Measurements from ENCODE around the gene KIF19. TPM values are rescaled to one million over a fixed set of nuclear protein-coding genes. Genes with fewer than 3 reads are reported as not detected.
A peak's percentile ranks its signal among the peaks of the same experiment; 100 is the strongest.

KIF19 gene
- polyA plus RNA-seq, 1 donor (not counting 4 experiments of a cell fraction or from before 2014, with no cell fraction given): not detected

GRCh38 chr17:74350486-74350885 is 24.5 kb downstream of the KIF19 start:
- no peak overlapping the region for H3K4me3 ChIP-seq (ENCODE audit: control insufficient read depth in 2 of 3, extremely low read depth in 1 of 3, insufficient read depth in 2 of 3, low read depth in 1 of 3, low read length in 3 of 3)
- DNase-seq (ENCODE audit: low read depth, low spot score) (no peak), FAIRE-seq (no peak)
- H3K27me3 ChIP-seq (ENCODE audit: control insufficient read depth, extremely low read depth, insufficient read depth, low read length): peaks cover 45% of the 10 kb centered on the region
- no peak overlapping the region for H3K27ac ChIP-seq (ENCODE audit: control insufficient read depth, insufficient read depth, low read length)
- no peaks in the 10 kb centered on the region for H3K36me3 ChIP-seq (ENCODE audit: control insufficient read depth in 2 of 2, extremely low read depth in 1 of 2, insufficient read depth in 2 of 2, low read length in 2 of 2)
- H3K9me3 ChIP-seq (ENCODE audit: control insufficient read depth, low read depth, low read length): no peaks in the 10 kb centered on the region
- H3K9ac ChIP-seq (ENCODE audit: control insufficient read depth, extremely low read depth, insufficient read depth, low read length): no peak overlapping the region
- no peak for TF ChIP-seq EZH2 (IDR thresholded peaks at IDR 0.05; ENCODE audit: low read length)
- TF ChIP-seq, protein P1, sequence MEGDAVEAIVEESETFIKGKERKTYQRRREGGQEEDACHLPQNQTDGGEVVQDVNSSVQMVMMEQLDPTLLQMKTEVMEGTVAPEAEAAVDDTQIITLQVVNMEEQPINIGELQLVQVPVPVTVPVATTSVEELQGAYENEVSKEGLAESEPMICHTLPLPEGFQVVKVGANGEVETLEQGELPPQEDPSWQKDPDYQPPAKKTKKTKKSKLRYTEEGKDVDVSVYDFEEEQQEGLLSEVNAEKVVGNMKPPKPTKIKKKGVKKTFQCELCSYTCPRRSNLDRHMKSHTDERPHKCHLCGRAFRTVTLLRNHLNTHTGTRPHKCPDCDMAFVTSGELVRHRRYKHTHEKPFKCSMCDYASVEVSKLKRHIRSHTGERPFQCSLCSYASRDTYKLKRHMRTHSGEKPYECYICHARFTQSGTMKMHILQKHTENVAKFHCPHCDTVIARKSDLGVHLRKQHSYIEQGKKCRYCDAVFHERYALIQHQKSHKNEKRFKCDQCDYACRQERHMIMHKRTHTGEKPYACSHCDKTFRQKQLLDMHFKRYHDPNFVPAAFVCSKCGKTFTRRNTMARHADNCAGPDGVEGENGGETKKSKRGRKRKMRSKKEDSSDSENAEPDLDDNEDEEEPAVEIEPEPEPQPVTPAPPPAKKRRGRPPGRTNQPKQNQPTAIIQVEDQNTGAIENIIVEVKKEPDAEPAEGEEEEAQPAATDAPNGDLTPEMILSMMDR (optimal IDR thresholded peaks at IDR 0.05 in 1 of 3, IDR thresholded peaks at IDR 0.05 in 1 of 3, conservative IDR thresholded peaks at IDR 0.05 in 1 of 3; ENCODE audit: extremely low read depth in 1 of 3, insufficient read depth in 2 of 3, low read length in 3 of 3): no peak
- H3K79me2 ChIP-seq (ENCODE audit: control insufficient read depth, insufficient read depth, low read length): no peaks in the 10 kb centered on the region
- dilution Hi-C loops (cut with MboI; ENCODE audit: extremely low pct_ligation_motif_present, low sequenced_read_pairs): no loop called here
- H3K4me1 ChIP-seq (ENCODE audit: control insufficient read depth, extremely low read depth, insufficient read depth, low read length): peaks cover 9% of the 10 kb centered on the region
- H3K9me1 ChIP-seq (ENCODE audit: control insufficient read depth, extremely low read depth, insufficient read depth, low read length): no peaks in the 10 kb centered on the region
- no peaks in the 10 kb centered on the region for H4K20me1 ChIP-seq (ENCODE audit: control insufficient read depth, extremely low read depth, insufficient read depth, low read length)
- no peak overlapping the region for H3K4me2 ChIP-seq (ENCODE audit: control insufficient read depth, extremely low read depth, insufficient read depth, low read depth, low read length)
- no peak overlapping the region for H2AFZ ChIP-seq (ENCODE audit: control insufficient read depth, low read length)

- Histone ChIP-seq H3K9me1 (ENCODE audit: control insufficient read depth, extremely low read depth, insufficient read depth, low read length) (no peaks in the 10 kb centered on the region), H3K27me3 (ENCODE audit: control insufficient read depth, extremely low read depth, insufficient read depth, low read length) (peaks cover 57% of the 10 kb centered on the region), H3K4me2 (ENCODE audit: control insufficient read depth, extremely low read depth, insufficient read depth, low read depth, low read length) (no peak overlapping the region), H3K4me3 (ENCODE audit: control insufficient read depth in 2 of 3, extremely low read depth in 1 of 3, insufficient read depth in 2 of 3, low read depth in 1 of 3, low read length in 3 of 3) (no peak overlapping the region), H3K36me3 (ENCODE audit: control insufficient read depth in 2 of 2, extremely low read depth in 1 of 2, insufficient read depth in 2 of 2, low read length in 2 of 2) (no peaks in the 10 kb centered on the region), H4K20me1 (ENCODE audit: control insufficient read depth, extremely low read depth, insufficient read depth, low read length) (no peaks in the 10 kb centered on the region), H3K9me3 (ENCODE audit: control insufficient read depth, low read depth, low read length) (no peaks in the 10 kb centered on the region), H2AFZ (ENCODE audit: control insufficient read depth, low read length) (no peak overlapping the region), H3K4me1 (ENCODE audit: control insufficient read depth, extremely low read depth, insufficient read depth, low read length) (no peaks in the 10 kb centered on the region), H3K27ac (ENCODE audit: control insufficient read depth, insufficient read depth, low read length) (no peak overlapping the region), H3K79me2 (ENCODE audit: control insufficient read depth, insufficient read depth, low read length) (no peaks in the 10 kb centered on the region), H3K9ac (ENCODE audit: control insufficient read depth, extremely low read depth, insufficient read depth, low read length) (no peak overlapping the region)
- dilution Hi-C loops (cut with MboI; ENCODE audit: extremely low pct_ligation_motif_present, low sequenced_read_pairs): no loop called here
- DNase-seq (ENCODE audit: low read depth, low spot score) (no peak), FAIRE-seq (no peak)
- TF ChIP-seq EZH2 (IDR thresholded peaks at IDR 0.05; ENCODE audit: low read length): no peak
- TF ChIP-seq, protein P1 (optimal IDR thresholded peaks at IDR 0.05 in 1 of 3, IDR thresholded peaks at IDR 0.05 in 1 of 3, conservative IDR thresholded peaks at IDR 0.05 in 1 of 3; ENCODE audit: extremely low read depth in 1 of 3, insufficient read depth in 2 of 3, low read length in 3 of 3): peak in 1 of 3 experiments; percentile 16
These were observed 25.7 kb downstream of the KIF19 start for GRCh38 chr17:74351552-74352210.
